ENCODE data around the gene IGSF23.
"Not testable (repeated sequence)": the region's sequence is repeated elsewhere in the genome, so short reads cannot be mapped to it uniquely, and the experiment has no call there.

- TF ChIP-seq CTCF, POLR2A, EP300 (IDR thresholded peaks at IDR 0.05): not testable (repeated sequence)
Observed at GRCh38 chr19:44684396-44684795, 71.0 kb downstream of the IGSF23 start.

Data from ovary (tissue), 3 donors.